Adipose tissue (tissue), 3 donors: ENCODE results near the gene CWC27. TPM values are rescaled to one million over a fixed set of nuclear protein-coding genes. Genes with fewer than 3 reads are reported as not detected.

ENCODE experiments used
- H3K27ac ChIP-seq: one replicate; pipeline ENCODE4 v1.5.1; 2013; ENCODE audit warnings: low read depth, low read length
- WGBS, 3 donors: extraction: QIAGEN DNeasy Blood & Tissue Kit; methylation state at CpG; one replicate each; pipeline ENCODE4 v1.1.7; 2013; 5-methylcytosine and 5-hydroxymethylcytosine counted together
- polyA plus RNA-seq, 3 donors: library from polyadenylated mRNA; stranded (reverse); fragments of 200-250 nt; gene quantifications; one replicate each; pipeline ENCODE4 v1.2.3, GENCODE V29; 2013
- donor health status: healthy with polysubstance abuse.
- donor health status: Bipolar disorder and iron deficiency.
- donor health status: healthy.

Gene CWC27
- polyA plus RNA-seq, 3 donors, result 6.3 to 19.0 (median 11.2) TPM

GRCh38 chr5:65012301-65012892 lies 243.7 kb downstream of the CWC27 start:
- 59 to 71% (median 65%) methylated on average over 4 of the region's 4 CpGs for WGBS, 3 donors
- no peak overlapping the region for H3K27ac ChIP-seq

GRCh38 chr5:65013166-65013565 lies 244.4 kb downstream of the CWC27 start:
- no peak overlapping the region for H3K27ac ChIP-seq
- 91 to 97% (median 91%) methylated on average over 1 of the region's 1 CpG for WGBS, 3 donors

- WGBS, 3 donors, result 44 to 60% (median 56%) methylated on average over 2 of the region's 2 CpGs
Observed at GRCh38 chr5:65014769-65015168, 246.0 kb downstream of the CWC27 start.

GRCh38 chr5:65015767-65016166 lies 247.0 kb downstream of the CWC27 start:
- 66 to 91% (median 80%) methylated on average over 3 of the region's 3 CpGs for WGBS, 3 donors
- no peak overlapping the region for H3K27ac ChIP-seq

More at GRCh38 chr5:65014769-65015168, 246.0 kb downstream of the CWC27 start:
- H3K27ac ChIP-seq, result no peak overlapping the region

- H3K27ac ChIP-seq, result no peak overlapping the region
Observed at GRCh38 chr5:65017636-65018035, 248.9 kb downstream of the CWC27 start.

- H3K27ac ChIP-seq, result no peak overlapping the region
- 89 to 100% (median 97%) methylated on average over 2 of the region's 2 CpGs for WGBS, 3 donors
Observed at GRCh38 chr5:65018763-65019162, 250.0 kb downstream of the CWC27 start.

GRCh38 chr5:65020492-65020891 lies 251.8 kb downstream of the CWC27 start:
- no peak overlapping the region for H3K27ac ChIP-seq

GRCh38 chr5:65021527-65022226 lies 252.9 kb downstream of the CWC27 start:
- WGBS, 3 donors, result 30 to 100% (median 86%) methylated on average over 1 of the region's 1 CpG
- no peak overlapping the region for H3K27ac ChIP-seq

- no peak overlapping the region for H3K27ac ChIP-seq
Observed at GRCh38 chr5:65022932-65023331, 254.2 kb downstream of the CWC27 start.

- H3K27ac ChIP-seq, result no peak overlapping the region
- WGBS, 3 donors, result 86 to 92% (median 88%) methylated on average over 1 of the region's 1 CpG
Observed at GRCh38 chr5:65024681-65025080, 256.0 kb downstream of the CWC27 start.

GRCh38 chr5:65026816-65027548 lies 258.3 kb downstream of the CWC27 start:
- H3K27ac ChIP-seq, result no peak overlapping the region
- WGBS, 3 donors, result 76 to 81% (median 81%) methylated on average over 3 of the region's 3 CpGs

GRCh38 chr5:65029178-65029577 lies 260.4 kb downstream of the CWC27 start:
- 89 to 97% (median 95%) methylated on average over 1 of the region's 1 CpG for WGBS, 3 donors
- H3K27ac ChIP-seq, result no peak overlapping the region

GRCh38 chr5:65030056-65030455 lies 261.3 kb downstream of the CWC27 start:
- H3K27ac ChIP-seq, result no peak overlapping the region

GRCh38 chr5:65032250-65032649 lies 263.5 kb downstream of the CWC27 start:
- 61 to 90% (median 71%) methylated on average over 6 of the region's 6 CpGs for WGBS, 3 donors
- H3K27ac ChIP-seq, result no peak overlapping the region

- WGBS, 3 donors, result 57 to 79% (median 76%) methylated on average over 9 of the region's 9 CpGs
- no peak overlapping the region for H3K27ac ChIP-seq
Observed at GRCh38 chr5:65034029-65034812, 265.5 kb downstream of the CWC27 start.

GRCh38 chr5:65034813-65035209 lies 266.1 kb downstream of the CWC27 start:
- WGBS, 3 donors, result 80 to 82% (median 82%) methylated on average over 14 of the region's 14 CpGs

GRCh38 chr5:65035211-65036206 lies 266.8 kb downstream of the CWC27 start:
- WGBS, 3 donors, result 1 to 2% (median 1%) methylated on average over 66 to 68 of the region's 68 CpGs
- peak overlapping the region; percentile 8 for H3K27ac ChIP-seq

More at GRCh38 chr5:65034813-65035209, 266.1 kb downstream of the CWC27 start:
- no peak overlapping the region for H3K27ac ChIP-seq
